Lower leg skin (tissue), 3 donors: ENCODE measurements around the gene CBX3.

ENCODE experiments used
- POLR2A ChIP-seq, 2 donors: fragments of 450-650 bp; IDR thresholded peaks; one replicate each; pipeline ENCODE4 v1.6.1; 2016 to 2017; ENCODE audit warnings: antibody characterized with exemption in 2 of 2, mild to moderate bottlenecking in 1 of 2, moderate library complexity in 1 of 2
- TF ChIP-seq, protein P1 (sequence below), 3 donors: fragments of 450-650 bp; IDR thresholded peaks; one replicate each; pipeline ENCODE4 v1.5.1; 2016; ENCODE audit warnings: antibody characterized with exemption in 3 of 3, mild to moderate bottlenecking in 3 of 3, moderate library complexity in 2 of 3

DNA sequence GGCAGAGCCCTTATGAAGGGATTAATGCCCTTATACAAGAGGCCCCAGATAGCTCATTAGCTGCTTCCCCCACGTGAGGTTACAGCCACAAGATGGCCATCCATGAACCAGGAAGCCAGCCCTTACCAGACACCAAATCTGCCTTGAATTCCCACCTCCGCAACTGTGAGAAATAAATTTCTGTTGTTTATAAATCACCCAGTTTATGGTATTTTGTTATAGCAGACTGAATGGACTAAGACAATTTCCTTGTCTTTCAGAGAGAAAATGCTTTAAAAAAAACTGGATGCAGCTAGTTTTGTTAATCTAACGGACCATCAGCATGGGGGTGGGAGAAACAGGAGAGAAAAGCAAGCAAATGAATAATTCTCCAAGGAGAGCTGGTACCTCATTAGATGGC lies 36.5 kb downstream of the CBX3 start:
- TF ChIP-seq, protein P1, sequence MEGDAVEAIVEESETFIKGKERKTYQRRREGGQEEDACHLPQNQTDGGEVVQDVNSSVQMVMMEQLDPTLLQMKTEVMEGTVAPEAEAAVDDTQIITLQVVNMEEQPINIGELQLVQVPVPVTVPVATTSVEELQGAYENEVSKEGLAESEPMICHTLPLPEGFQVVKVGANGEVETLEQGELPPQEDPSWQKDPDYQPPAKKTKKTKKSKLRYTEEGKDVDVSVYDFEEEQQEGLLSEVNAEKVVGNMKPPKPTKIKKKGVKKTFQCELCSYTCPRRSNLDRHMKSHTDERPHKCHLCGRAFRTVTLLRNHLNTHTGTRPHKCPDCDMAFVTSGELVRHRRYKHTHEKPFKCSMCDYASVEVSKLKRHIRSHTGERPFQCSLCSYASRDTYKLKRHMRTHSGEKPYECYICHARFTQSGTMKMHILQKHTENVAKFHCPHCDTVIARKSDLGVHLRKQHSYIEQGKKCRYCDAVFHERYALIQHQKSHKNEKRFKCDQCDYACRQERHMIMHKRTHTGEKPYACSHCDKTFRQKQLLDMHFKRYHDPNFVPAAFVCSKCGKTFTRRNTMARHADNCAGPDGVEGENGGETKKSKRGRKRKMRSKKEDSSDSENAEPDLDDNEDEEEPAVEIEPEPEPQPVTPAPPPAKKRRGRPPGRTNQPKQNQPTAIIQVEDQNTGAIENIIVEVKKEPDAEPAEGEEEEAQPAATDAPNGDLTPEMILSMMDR (IDR thresholded peaks at IDR 0.05) = no peak
- no peak for TF ChIP-seq POLR2A (IDR thresholded peaks at IDR 0.05)
